Testis (tissue), 3 donors: ENCODE measurements around the gene EFHD1. TPM values are rescaled to one million over a fixed set of nuclear protein-coding genes. Genes with fewer than 3 reads are reported as not detected.
"Not testable (repeated sequence)": the region's sequence is repeated elsewhere in the genome, so short reads cannot be mapped to it uniquely, and the experiment has no call there.

Experiments used
- DNase-seq: peaks from one replicate; pipeline ENCODE4 v3.0.0-alpha.2; 2019
- H3K27ac ChIP-seq, 2 donors: fragments of 200-600 bp; sonication (generic); one replicate each; pipeline ENCODE4 v1.5.1; 2019
- H3K27me3 ChIP-seq: fragments of 200-600 bp; sonication (generic); one replicate; pipeline ENCODE4 v1.5.1; 2019
- H3K36me3 ChIP-seq: fragments of 200-600 bp; sonication (generic); one replicate; pipeline ENCODE4 v1.5.1; 2017; ENCODE audit warnings: low read depth; ENCODE audit errors: missing control alignments
- H3K4me1 ChIP-seq: fragments of 200-600 bp; sonication (generic); one replicate; pipeline ENCODE4 v1.5.1; 2019
- H3K4me3 ChIP-seq, 2 donors: fragments of 200-600 bp; sonication (generic); one replicate each; pipeline ENCODE4 v1.5.1; 2017 to 2019
- H3K9me3 ChIP-seq: fragments of 200-600 bp; sonication (generic); one replicate; pipeline ENCODE4 v1.5.1; 2017
- POLR2A ChIP-seq: fragments of 450-650 bp; IDR thresholded peaks from one replicate; pipeline ENCODE4 v1.6.1; 2017; ENCODE audit warnings: antibody characterized with exemption, mild to moderate bottlenecking, moderate library complexity
- WGBS, 2 donors: methylation state at CpG; one replicate each; pipeline ENCODE4 v1.1.5; 2018; 5-methylcytosine and 5-hydroxymethylcytosine counted together
- intact Hi-C: fragments of 100-400 bp; cut with DNase I; formaldehyde crosslinking; loops from one replicate; pipeline ENCODE4 v1.15.1; 2023; ENCODE audit warnings: low total_unique reads
- polyA plus RNA-seq: library from polyadenylated mRNA; stranded (reverse); fragments of 350-450 nt; fragmentation: Illumina TruSeq; extraction: RNeasy Lipid Tissue Mini Kit (QIAGEN cat#74804); gene quantifications from one replicate; pipeline ENCODE4 v1.2.3, GENCODE V29; 2014; ENCODE audit warnings: low read depth, low replicate concordance; ENCODE audit not compliant: insufficient read depth
- total RNA-seq, 2 donors: library from RNA; depleted of rRNA; stranded (reverse); fragments of >200 nt; gene quantifications; one replicate each; pipeline ENCODE4 v1.2.3, GENCODE V29; 2016
- TF ChIP-seq, protein P1 (sequence below), 3 experiments: fragments of 450-650 bp in 2 of 3; fragments of 200-600 bp in 1 of 3; sonication (generic) in 1 of 3; IDR thresholded peaks; one replicate each; pipeline ENCODE4 v1.5.1; 2016 to 2019; ENCODE audit warnings: antibody characterized with exemption in 3 of 3, mild to moderate bottlenecking in 2 of 3, moderate library complexity in 1 of 3

EFHD1 gene
- total and polyA plus RNA-seq, 3 donors from 2014 or later = 16.5 to 51.5 (median 22.9) TPM

DNA sequence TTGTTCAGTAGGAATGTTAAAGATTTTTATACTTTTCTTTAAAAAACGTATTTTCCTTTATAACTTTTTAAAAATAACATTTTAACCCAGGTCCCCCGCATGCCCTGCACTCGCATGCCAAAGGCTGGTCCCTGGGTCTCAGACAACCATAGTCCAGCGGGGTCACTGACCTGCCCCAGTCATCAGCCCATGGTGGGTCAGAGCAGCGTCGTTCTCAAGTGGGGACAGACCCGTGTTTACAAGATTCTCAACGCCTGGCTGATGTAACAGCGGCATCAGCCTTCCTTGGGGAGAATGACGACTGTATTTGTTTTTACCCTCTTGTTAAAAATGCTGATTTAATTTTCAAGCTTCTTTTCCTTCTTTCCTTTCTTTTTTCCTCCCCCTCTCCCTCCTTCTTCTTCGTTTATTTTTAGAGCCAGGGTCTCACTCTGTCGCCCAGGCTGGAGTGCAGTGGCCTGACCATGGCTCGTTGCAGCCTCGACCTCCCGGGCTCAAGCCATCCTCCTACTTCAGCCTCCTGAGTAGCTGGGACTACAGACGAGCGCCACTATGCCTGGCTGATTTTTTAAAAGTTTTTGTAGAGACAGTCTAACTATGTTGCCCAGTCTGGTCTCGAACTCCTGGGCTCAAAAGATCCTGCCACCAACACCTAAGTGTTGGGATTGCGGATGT is 1.0 kb upstream of the EFHD1 start:
- TF ChIP-seq, protein P1, sequence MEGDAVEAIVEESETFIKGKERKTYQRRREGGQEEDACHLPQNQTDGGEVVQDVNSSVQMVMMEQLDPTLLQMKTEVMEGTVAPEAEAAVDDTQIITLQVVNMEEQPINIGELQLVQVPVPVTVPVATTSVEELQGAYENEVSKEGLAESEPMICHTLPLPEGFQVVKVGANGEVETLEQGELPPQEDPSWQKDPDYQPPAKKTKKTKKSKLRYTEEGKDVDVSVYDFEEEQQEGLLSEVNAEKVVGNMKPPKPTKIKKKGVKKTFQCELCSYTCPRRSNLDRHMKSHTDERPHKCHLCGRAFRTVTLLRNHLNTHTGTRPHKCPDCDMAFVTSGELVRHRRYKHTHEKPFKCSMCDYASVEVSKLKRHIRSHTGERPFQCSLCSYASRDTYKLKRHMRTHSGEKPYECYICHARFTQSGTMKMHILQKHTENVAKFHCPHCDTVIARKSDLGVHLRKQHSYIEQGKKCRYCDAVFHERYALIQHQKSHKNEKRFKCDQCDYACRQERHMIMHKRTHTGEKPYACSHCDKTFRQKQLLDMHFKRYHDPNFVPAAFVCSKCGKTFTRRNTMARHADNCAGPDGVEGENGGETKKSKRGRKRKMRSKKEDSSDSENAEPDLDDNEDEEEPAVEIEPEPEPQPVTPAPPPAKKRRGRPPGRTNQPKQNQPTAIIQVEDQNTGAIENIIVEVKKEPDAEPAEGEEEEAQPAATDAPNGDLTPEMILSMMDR (IDR thresholded peaks at IDR 0.05) = no peak
- TF ChIP-seq POLR2A = no peak
- Histone ChIP-seq H3K27ac (peak overlapping the region; percentile 71 to 88), H3K4me3 (peak overlapping the region; percentile 67 to 72), H3K36me3 (no peaks in the 10 kb centered on the region), H3K9me3 (no peaks in the 10 kb centered on the region), H3K27me3 (no peaks in the 10 kb centered on the region), H3K4me1 (peaks cover 19% of the 10 kb centered on the region)
- WGBS, 2 donors = 26 to 32% methylated on average over 19 of the region's 19 CpGs
- no peak for DNase-seq
- intact Hi-C loops = no loop called here

DNA sequence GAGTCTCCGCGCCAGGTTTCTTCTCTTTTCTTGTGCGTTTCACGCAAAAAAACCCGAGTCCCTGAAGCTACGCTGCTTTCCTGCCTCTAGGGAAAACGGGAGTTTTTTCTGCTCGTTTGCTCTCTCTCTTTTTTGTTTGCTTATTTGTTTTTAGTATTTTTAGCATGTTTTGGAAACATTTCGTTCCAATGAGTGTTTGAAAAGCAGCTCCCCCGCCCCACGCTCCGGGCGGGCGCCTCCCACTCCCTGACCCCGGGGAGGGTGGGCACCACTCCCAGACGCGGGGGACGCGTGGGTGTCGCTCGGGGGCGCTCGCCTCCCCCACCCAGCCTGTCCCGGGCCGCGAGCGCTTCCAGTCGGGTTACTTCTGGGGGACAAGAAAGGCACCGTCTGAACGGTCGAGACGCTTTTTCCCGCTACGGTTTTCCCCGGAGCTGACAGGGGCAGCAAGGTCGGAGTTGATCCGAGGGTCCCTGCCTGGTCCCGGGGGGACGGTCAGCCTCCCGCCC is 446 bp upstream of the EFHD1 start:
- Histone ChIP-seq H3K9me3 (no peaks in the 10 kb centered on the region), H3K4me1 (peaks cover 21% of the 10 kb centered on the region), H3K36me3 (no peaks in the 10 kb centered on the region), H3K27ac (peak overlapping the region; percentile 71 to 88), H3K4me3 (peak overlapping the region; percentile 67 to 72), H3K27me3 (no peaks in the 10 kb centered on the region)
- 0 to 1% methylated on average over 26 to 40 of the region's 40 CpGs for WGBS, 2 donors
- TF ChIP-seq POLR2A = no peak
- TF ChIP-seq, protein P1 (IDR thresholded peaks at IDR 0.05) = no peak
- peak; percentile 68 for DNase-seq
- intact Hi-C loops = no loop called here

DNA sequence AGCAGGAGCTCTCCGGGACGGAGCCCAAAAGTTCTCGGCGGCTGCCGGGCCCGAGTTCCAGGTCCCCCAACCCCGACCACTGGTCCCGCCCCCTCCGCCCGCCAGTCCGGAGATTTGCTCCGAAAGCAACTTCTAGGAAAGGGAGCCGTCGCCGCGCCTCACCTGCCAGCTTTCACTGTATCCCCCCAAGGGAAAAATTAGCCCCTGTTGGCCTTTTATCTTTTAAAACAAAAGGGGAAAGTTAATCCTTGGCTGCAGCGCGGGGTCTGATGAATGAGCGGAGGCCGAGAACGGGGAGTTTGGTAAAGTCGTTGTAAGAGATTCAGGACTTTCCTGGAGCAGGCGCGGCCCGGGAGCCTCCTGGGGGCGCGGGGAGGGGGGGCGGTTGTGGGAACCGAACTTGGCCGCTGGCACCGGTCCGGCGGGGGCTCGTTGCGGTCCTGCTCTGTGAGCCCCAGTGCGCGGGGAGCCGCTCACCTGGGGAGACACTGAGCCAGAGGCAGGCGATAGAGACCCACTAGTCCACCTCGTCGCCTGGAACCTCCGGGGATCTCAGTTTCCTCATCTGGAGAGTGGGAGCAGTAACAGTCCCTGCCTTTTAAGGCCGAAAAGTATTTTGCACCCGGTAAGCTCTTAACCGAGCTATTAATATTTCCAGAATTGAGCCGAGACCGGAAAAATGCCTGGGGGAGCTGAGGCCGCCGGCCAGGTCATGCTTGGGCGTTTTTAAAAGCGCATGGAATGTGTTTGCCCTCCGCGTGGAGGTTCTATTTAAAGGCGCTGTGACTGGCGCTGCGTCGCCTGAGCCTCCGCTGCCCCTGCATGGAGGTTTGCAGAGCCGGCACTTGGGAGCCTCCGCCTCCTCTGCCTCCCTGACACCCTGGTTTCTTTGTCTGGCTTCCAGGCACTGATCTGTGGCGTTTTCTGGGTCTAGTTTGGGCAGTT is 1.1 kb downstream of the EFHD1 start:
- peak overlapping the region; percentile 67 to 72 for H3K4me3 ChIP-seq
- 4 to 16% methylated on average over 23 to 60 of the region's 61 CpGs for WGBS, 2 donors
- H3K27me3 ChIP-seq = no peaks in the 10 kb centered on the region
- intact Hi-C loops = no loop called here
- peaks cover 21% of the 10 kb centered on the region for H3K4me1 ChIP-seq
- H3K9me3 ChIP-seq = no peaks in the 10 kb centered on the region
- H3K27ac ChIP-seq = peak overlapping the region; percentile 71 to 88
- peak; percentile 28 for DNase-seq
- no peak for TF ChIP-seq POLR2A
- TF ChIP-seq, protein P1 (IDR thresholded peaks at IDR 0.05) = no peak
- H3K36me3 ChIP-seq = no peaks in the 10 kb centered on the region

DNA sequence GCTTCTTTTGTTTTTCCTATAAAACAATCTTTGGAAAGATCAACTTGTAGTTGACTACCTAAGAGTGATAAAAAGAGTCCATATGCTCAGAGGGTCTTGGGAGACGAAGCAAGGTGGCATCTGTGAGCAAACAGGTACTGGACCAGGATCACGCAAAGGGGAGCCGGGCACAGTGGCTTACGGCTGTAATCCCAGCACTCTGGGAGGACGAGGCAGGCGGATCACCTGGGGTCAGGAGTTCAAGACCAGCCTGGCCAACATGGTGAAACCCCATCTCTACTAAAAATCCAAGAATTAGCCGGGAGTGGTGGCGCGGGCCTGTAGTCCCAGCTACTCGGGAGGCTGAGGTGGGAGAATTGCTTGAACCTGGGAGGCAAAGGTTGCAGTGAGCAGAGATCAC is 2.0 kb downstream of the EFHD1 start:
- peak overlapping the region in 1 of 2 donors; percentile 72 for H3K4me3 ChIP-seq
- H3K9me3 ChIP-seq, H3K27me3 ChIP-seq, DNase-seq, H3K36me3 ChIP-seq, intact Hi-C loops: not testable (repeated sequence)
- WGBS, 2 donors = 74 to 84% methylated on average over 10 of the region's 10 CpGs
- peak overlapping the region in 1 of 2 donors; percentile 88 for H3K27ac ChIP-seq
- H3K4me1 ChIP-seq = peaks cover 21% of the 10 kb centered on the region

DNA sequence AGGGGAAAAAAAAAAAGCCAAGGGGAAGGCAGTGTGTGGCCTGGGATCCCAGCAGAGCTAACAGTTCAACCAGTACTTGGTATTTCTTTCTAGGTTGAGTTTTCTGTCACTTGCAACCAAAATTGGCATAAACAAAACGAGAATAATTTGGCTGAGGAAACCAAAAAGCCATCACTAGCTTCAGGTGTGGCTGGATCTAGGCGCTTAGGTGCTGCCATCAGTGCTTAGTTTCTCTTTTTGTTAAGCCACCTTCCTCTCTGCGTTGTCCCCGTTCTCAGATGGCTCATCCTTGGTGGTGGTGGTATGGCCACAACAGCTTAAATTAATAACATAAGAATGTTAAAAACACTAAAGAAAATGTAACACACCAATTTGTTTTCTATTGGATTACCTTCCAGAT is 2.4 kb downstream of the EFHD1 start:
- TF ChIP-seq, protein P1 (IDR thresholded peaks at IDR 0.05) = no peak
- TF ChIP-seq POLR2A = no peak
- no peaks in the 10 kb centered on the region for H3K27me3 ChIP-seq
- intact Hi-C loops = no loop called here
- no peak overlapping the region for H3K27ac ChIP-seq
- WGBS, 2 donors = 94 to 97% methylated on average over 4 of the region's 4 CpGs
- DNase-seq = no peak
- no peaks in the 10 kb centered on the region for H3K36me3 ChIP-seq
- peaks cover 21% of the 10 kb centered on the region for H3K4me1 ChIP-seq
- H3K9me3 ChIP-seq = no peaks in the 10 kb centered on the region
- no peak overlapping the region for H3K4me3 ChIP-seq
